IMR-90 (cell line): ENCODE data around the gene ATP10B. TPM values are rescaled to one million over a fixed set of nuclear protein-coding genes. Genes with fewer than 3 reads are reported as not detected.

ENCODE experiments used
- ATAC-seq: fragments of 200-7000 bp; cut with Tn5 transposase; 2 replicates; pipeline ENCODE4 v1.9.1; 2020; ENCODE audit warnings: low read depth, mild to moderate bottlenecking, moderate library complexity
- BruUV-seq: library from RNA; stranded (reverse); fragments of 400-500 nt; replicated peaks from 2 replicates; lab custom pipeline; 2021; lab: Mats Ljungman, UMichigan
- CTCF ChIA-PET: fragments of 300-600 bp; formaldehyde crosslinking; extraction: SDS; loops from one replicate; lab custom pipeline; 2021; ENCODE audit warnings: antibody characterized with exemption; lab: Yijun Ruan, JAX
- POLR2A ChIA-PET: fragments of 300-600 bp; sonication (Branson Sonifier 250); formaldehyde crosslinking; loops from one replicate; lab custom pipeline; 2022; ENCODE audit warnings: antibody characterized with exemption; ENCODE audit not compliant: unreplicated experiment; lab: Charles Lee
- DNase-seq: peaks from one replicate; pipeline ENCODE4 v3.0.0; 2013
- H2AFZ ChIP-seq: replicated peaks from 2 replicates; pipeline ENCODE3; 2013; ENCODE audit warnings: low read length, mild to moderate bottlenecking; ENCODE audit not compliant: poor library complexity
- H2AK5ac ChIP-seq: 2 replicates; pipeline ENCODE4 v1.6.1; 2013; ENCODE audit warnings: low read depth, low read length, inconsistent platforms
- H2AK9ac ChIP-seq: replicated peaks from 2 replicates; pipeline ENCODE3; 2013; ENCODE audit warnings: mild to moderate bottlenecking, low read depth, low read length, moderate library complexity; ENCODE audit not compliant: poor library complexity
- H2BK120ac ChIP-seq: 2 replicates; pipeline ENCODE4 v1.6.1; 2013; ENCODE audit warnings: low read depth, low read length, inconsistent platforms
- H2BK15ac ChIP-seq: 3 replicates; pipeline ENCODE4 v1.6.1; 2013; ENCODE audit warnings: low read depth, low read length, inconsistent platforms
- H2BK20ac ChIP-seq: 2 replicates; pipeline ENCODE4 v1.6.1; 2013; ENCODE audit warnings: low read depth, mild to moderate bottlenecking, inconsistent platforms, low read length, moderate library complexity
- H2BK5ac ChIP-seq: 2 replicates; pipeline ENCODE4 v1.6.1; 2013; ENCODE audit warnings: mild to moderate bottlenecking, low read depth, low read length, inconsistent platforms; ENCODE audit not compliant: poor library complexity, severe bottlenecking
- H3K14ac ChIP-seq: replicated peaks from 2 replicates; pipeline ENCODE4 v1.6.1; 2013; ENCODE audit warnings: low read depth, low read length, inconsistent platforms
- H3K18ac ChIP-seq: 2 replicates; pipeline ENCODE4 v1.6.1; 2013; ENCODE audit warnings: low read depth, low read length, control low read depth
- H3K23ac ChIP-seq: 2 replicates; pipeline ENCODE4 v1.6.1; 2013; ENCODE audit warnings: low read depth, low read length, inconsistent platforms
- H3K27ac ChIP-seq: 2 replicates; pipeline ENCODE4 v1.5.1; 2013; ENCODE audit warnings: mild to moderate bottlenecking, control low read depth, low read length; ENCODE audit not compliant: insufficient read depth
- H3K27me3 ChIP-seq: 2 replicates; pipeline ENCODE4 v1.6.1; 2013; ENCODE audit warnings: low read length; ENCODE audit not compliant: control insufficient read depth, insufficient read depth
- H3K36me3 ChIP-seq: 2 replicates; pipeline ENCODE4 v1.6.1; 2013; ENCODE audit warnings: low read length, mixed read lengths; ENCODE audit not compliant: control insufficient read depth, insufficient read depth
- H3K4ac ChIP-seq: 2 replicates; pipeline ENCODE4 v1.6.1; 2013; ENCODE audit warnings: low read depth, low read length, inconsistent platforms
- H3K4me1 ChIP-seq: 2 replicates; pipeline ENCODE4 v1.6.1; 2013; ENCODE audit warnings: low read length, mixed read lengths; ENCODE audit not compliant: control insufficient read depth, insufficient read depth
- H3K4me2 ChIP-seq: 2 replicates; pipeline ENCODE4 v1.6.1; 2013; ENCODE audit warnings: low read depth, mild to moderate bottlenecking, control low read depth, low read length, moderate library complexity
- H3K4me3 ChIP-seq: 2 replicates; pipeline ENCODE4 v1.5.1; 2013; ENCODE audit warnings: low read depth, mild to moderate bottlenecking, control low read depth, low read length, moderate library complexity; ENCODE audit not compliant: insufficient read depth
- H3K56ac ChIP-seq: 2 replicates; pipeline ENCODE4 v1.6.1; 2013; ENCODE audit warnings: low read length, inconsistent platforms; ENCODE audit not compliant: insufficient read depth; ENCODE audit errors: extremely low read depth
- H3K79me1 ChIP-seq, 2 experiments: 2 replicates each; pipeline ENCODE4 v1.6.1; 2013; ENCODE audit warnings: low read length in 2 of 2, inconsistent platforms in 1 of 2, low read depth in 1 of 2
- H3K9ac ChIP-seq: 2 replicates; pipeline ENCODE4 v1.6.1; 2013; ENCODE audit warnings: low read depth, low read length, control low read depth
- H3K9me1 ChIP-seq: 2 replicates; pipeline ENCODE4 v1.6.1; 2013; ENCODE audit warnings: low read length, inconsistent platforms; ENCODE audit not compliant: insufficient read depth
- H3K9me3 ChIP-seq: 2 replicates; pipeline ENCODE4 v1.6.1; 2013; ENCODE audit warnings: low read length; ENCODE audit not compliant: control insufficient read depth, insufficient read depth
- H4K20me1 ChIP-seq: 2 replicates; pipeline ENCODE4 v1.6.1; 2013; ENCODE audit warnings: low read length, inconsistent platforms; ENCODE audit not compliant: insufficient read depth
- H4K5ac ChIP-seq: 2 replicates; pipeline ENCODE4 v1.6.1; 2013; ENCODE audit warnings: mild to moderate bottlenecking, low read depth, low read length, control low read depth
- H4K8ac ChIP-seq, 2 experiments: 2 replicates each; pipeline ENCODE4 v1.6.1; 2013; ENCODE audit warnings: low read depth in 2 of 2, low read length in 2 of 2, control low read depth in 1 of 2, inconsistent platforms in 1 of 2
- H4K91ac ChIP-seq: 2 replicates; pipeline ENCODE4 v1.6.1; 2013; ENCODE audit warnings: low read depth, low read length, inconsistent platforms; ENCODE audit not compliant: insufficient read depth
- FOS ChIP-seq: fragments of 150-350 bp; IDR thresholded peaks from 2 replicates; pipeline ENCODE4 v1.6.1; 2016; ENCODE audit warnings: low read depth, low read length
- dilution Hi-C: fragments of 300-500 bp; cut with HindIII; formaldehyde crosslinking; loops from one replicate; pipeline ENCODE4 v1.14.3; 2018; ENCODE audit warnings: low sequenced_read_pairs; ENCODE audit not compliant: unreplicated experiment
- in situ Hi-C: fragments of 300-500 bp; cut with MboI; formaldehyde crosslinking; loops from 3 replicates; pipeline ENCODE4 v1.14.3; 2019; ENCODE audit warnings: low sequenced_read_pairs, inconsistent platforms, mixed read lengths
- intact Hi-C: fragments of 100-400 bp; cut with micrococcal nuclease; formaldehyde crosslinking; loops from 2 replicates; pipeline ENCODE4 v1.10.0; 2022
- polyA plus RNA-seq, 3 experiments: library from polyadenylated mRNA; depleted of rRNA; stranded (reverse); fragments of >200 nt; gene quantifications; 2 replicates each; pipeline ENCODE4 v1.2.3, GENCODE V29; 2012; ENCODE audit warnings: low replicate concordance in 1 of 3
- total RNA-seq: library from RNA; depleted of rRNA; stranded (reverse); fragments of >200 nt; gene quantifications from 2 replicates; pipeline ENCODE4 v1.2.3, GENCODE V29; 2012

ATP10B gene
- total and polyA plus RNA-seq, 2 of the 4 experiments (the other 2 are of a cell fraction) = not detected

DNA sequence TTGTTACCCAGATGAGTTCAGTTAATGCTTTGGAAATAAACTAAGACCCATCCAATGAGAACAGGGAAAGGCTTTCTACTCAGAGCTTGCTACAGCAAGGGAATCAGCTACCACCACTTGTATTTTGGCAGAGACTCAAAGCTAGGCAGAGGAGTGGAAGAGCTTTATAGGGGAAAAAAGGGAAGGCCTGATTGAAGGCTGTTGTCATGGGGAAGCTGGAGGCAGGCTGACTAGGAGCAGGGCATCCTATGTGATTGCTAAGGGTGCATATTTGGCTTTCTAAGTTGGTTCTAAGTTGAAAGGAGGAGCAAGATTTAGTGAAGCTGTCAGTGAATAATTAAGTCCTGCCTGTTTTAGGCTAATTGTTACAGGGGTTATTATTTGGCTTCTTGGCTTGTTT, 314.9 kb downstream of the ATP10B start:
- no peak for DNase-seq
- H3K9me1 ChIP-seq = no peaks in the 10 kb centered on the region
- H4K20me1 ChIP-seq = no peaks in the 10 kb centered on the region
- dilution Hi-C loops = no loop called here
- no peaks in the 10 kb centered on the region for H3K36me3 ChIP-seq
- intact Hi-C loops = no loop called here
- no peak overlapping the region for H2BK20ac ChIP-seq
- H3K23ac ChIP-seq = no peak overlapping the region
- no peak overlapping the region for H4K5ac ChIP-seq
- H2AK5ac ChIP-seq = no peak overlapping the region
- H3K9ac ChIP-seq = no peak overlapping the region
- no peaks in the 10 kb centered on the region for H3K4me1 ChIP-seq
- no peak overlapping the region for H3K14ac ChIP-seq
- no peak overlapping the region for H3K56ac ChIP-seq
- H3K18ac ChIP-seq = no peak overlapping the region
- H4K91ac ChIP-seq = no peak overlapping the region
- H3K4ac ChIP-seq = no peak overlapping the region
- no peaks in the 10 kb centered on the region for H3K9me3 ChIP-seq
- BruUV-seq = no TSS peak
- no peak overlapping the region for H2AK9ac ChIP-seq
- H4K8ac ChIP-seq = no peak overlapping the region
- H3K27ac ChIP-seq = no peak overlapping the region
- no peak overlapping the region for H3K4me3 ChIP-seq
- no peak overlapping the region for H2BK5ac ChIP-seq
- in situ Hi-C loops = no loop called here
- no peak overlapping the region for H3K4me2 ChIP-seq
- ATAC-seq = no peak
- H2BK15ac ChIP-seq = no peak overlapping the region
- no peaks in the 10 kb centered on the region for H3K79me1 ChIP-seq
- TF ChIP-seq FOS = no peak
- ChIA-PET POLR2A (no interaction called here), CTCF (no interaction called here)
- H2AFZ ChIP-seq = no peak overlapping the region
- no peaks in the 10 kb centered on the region for H3K27me3 ChIP-seq
- no peak overlapping the region for H2BK120ac ChIP-seq
